ENCODE data around the gene PHLDB1. TPM values are rescaled to one million over a fixed set of nuclear protein-coding genes. Genes with fewer than 3 reads are reported as not detected.

Gene PHLDB1
- polyA plus RNA-seq, 1 donor (not counting 4 experiments of a cell fraction or from before 2014, with no cell fraction given): 35.0 TPM

DNA sequence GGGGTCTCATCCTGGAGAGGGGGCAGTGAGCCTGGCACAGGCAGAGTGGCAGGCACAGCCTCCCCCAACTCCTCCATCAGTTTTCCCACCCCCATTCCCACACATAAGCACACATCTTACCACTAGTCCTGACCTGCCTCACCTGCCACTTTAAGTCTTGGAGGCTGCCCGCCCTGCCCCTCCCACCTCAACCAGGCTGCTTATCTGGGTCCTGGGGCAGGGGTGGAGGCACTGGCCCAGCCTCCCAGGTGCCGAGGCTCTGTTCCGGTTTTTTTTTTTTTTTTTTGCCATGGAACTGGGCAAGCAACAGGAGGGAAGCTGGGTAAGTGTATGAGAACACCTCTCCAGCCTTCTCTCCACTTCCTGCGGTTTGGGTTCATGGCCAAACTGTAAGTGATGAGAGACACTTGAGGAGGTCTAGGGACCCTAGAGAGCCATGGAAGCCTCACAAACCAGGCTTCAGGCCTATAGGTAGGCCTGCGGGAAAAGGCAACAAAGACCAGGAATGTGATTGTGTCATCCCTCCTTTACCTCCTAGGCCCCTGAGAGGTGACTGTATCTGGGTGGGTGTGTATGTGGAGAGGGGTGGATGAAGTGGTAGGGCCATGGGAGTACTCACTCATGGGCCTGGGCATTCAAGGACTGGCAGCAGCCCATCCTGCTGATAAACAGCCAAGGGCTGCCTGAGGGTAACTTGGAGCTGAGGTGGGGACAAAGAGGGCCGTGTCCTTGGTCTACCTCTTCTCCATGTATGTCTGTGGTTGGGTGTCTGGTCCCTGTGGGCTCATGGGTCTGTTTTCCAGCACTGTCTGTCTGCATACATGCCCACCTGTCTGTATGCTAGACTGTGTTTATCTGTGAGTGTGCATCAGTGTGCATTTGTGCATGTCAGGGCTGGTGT, 22.6 kb downstream of the PHLDB1 start:
- Histone ChIP-seq H3K36me3 (ENCODE audit: control insufficient read depth in 2 of 2, extremely low read depth in 1 of 2, insufficient read depth in 2 of 2, low read length in 2 of 2) (peaks cover 21 to 46% of the 10 kb centered on the region in 2 experiments), H3K79me2 (ENCODE audit: control insufficient read depth, insufficient read depth, low read length) (no peaks in the 10 kb centered on the region), H3K4me3 (ENCODE audit: control insufficient read depth in 2 of 3, extremely low read depth in 1 of 3, insufficient read depth in 2 of 3, low read depth in 1 of 3, low read length in 3 of 3) (no peak overlapping the region), H4K20me1 (ENCODE audit: control insufficient read depth, extremely low read depth, insufficient read depth, low read length) (no peaks in the 10 kb centered on the region), H3K27me3 (ENCODE audit: control insufficient read depth, extremely low read depth, insufficient read depth, low read length) (no peaks in the 10 kb centered on the region), H3K9ac (ENCODE audit: control insufficient read depth, extremely low read depth, insufficient read depth, low read length) (peak overlapping the region; percentile 31), H2AFZ (ENCODE audit: control insufficient read depth, low read length) (no peak overlapping the region), H3K9me1 (ENCODE audit: control insufficient read depth, extremely low read depth, insufficient read depth, low read length) (peaks cover 3% of the 10 kb centered on the region), H3K27ac (ENCODE audit: control insufficient read depth, insufficient read depth, low read length) (no peak overlapping the region), H3K9me3 (ENCODE audit: control insufficient read depth, low read depth, low read length) (no peaks in the 10 kb centered on the region), H3K4me1 (ENCODE audit: control insufficient read depth, extremely low read depth, insufficient read depth, low read length) (peaks cover 44% of the 10 kb centered on the region), H3K4me2 (ENCODE audit: control insufficient read depth, extremely low read depth, insufficient read depth, low read depth, low read length) (peak overlapping the region; percentile 42)
- dilution Hi-C loops (cut with MboI; ENCODE audit: extremely low pct_ligation_motif_present, low sequenced_read_pairs): no loop called here
- no peak for DNase-seq (ENCODE audit: low read depth, low spot score)
- FAIRE-seq: peak; percentile 87
- TF ChIP-seq EZH2 (IDR thresholded peaks at IDR 0.05; ENCODE audit: low read length) (no peak), CTCF (optimal IDR thresholded peaks at IDR 0.05 in 1 of 3, IDR thresholded peaks at IDR 0.05 in 1 of 3, conservative IDR thresholded peaks at IDR 0.05 in 1 of 3; ENCODE audit: extremely low read depth in 1 of 3, insufficient read depth in 2 of 3, low read length in 3 of 3) (no peak)

- Histone ChIP-seq H3K9me1 (ENCODE audit: control insufficient read depth, extremely low read depth, insufficient read depth, low read length) (peaks cover 3% of the 10 kb centered on the region), H3K79me2 (ENCODE audit: control insufficient read depth, insufficient read depth, low read length) (no peaks in the 10 kb centered on the region), H3K9ac (ENCODE audit: control insufficient read depth, extremely low read depth, insufficient read depth, low read length) (no peak overlapping the region), H3K9me3 (ENCODE audit: control insufficient read depth, low read depth, low read length) (no peaks in the 10 kb centered on the region), H3K36me3 (ENCODE audit: control insufficient read depth in 2 of 2, extremely low read depth in 1 of 2, insufficient read depth in 2 of 2, low read length in 2 of 2) (peaks cover 31 to 49% of the 10 kb centered on the region in 2 experiments), H3K27ac (ENCODE audit: control insufficient read depth, insufficient read depth, low read length) (no peak overlapping the region), H3K4me1 (ENCODE audit: control insufficient read depth, extremely low read depth, insufficient read depth, low read length) (peaks cover 36% of the 10 kb centered on the region), H2AFZ (ENCODE audit: control insufficient read depth, low read length) (no peak overlapping the region), H3K4me3 (ENCODE audit: control insufficient read depth in 2 of 3, extremely low read depth in 1 of 3, insufficient read depth in 2 of 3, low read depth in 1 of 3, low read length in 3 of 3) (no peak overlapping the region), H4K20me1 (ENCODE audit: control insufficient read depth, extremely low read depth, insufficient read depth, low read length) (peaks cover 3% of the 10 kb centered on the region), H3K4me2 (ENCODE audit: control insufficient read depth, extremely low read depth, insufficient read depth, low read depth, low read length) (no peak overlapping the region), H3K27me3 (ENCODE audit: control insufficient read depth, extremely low read depth, insufficient read depth, low read length) (no peaks in the 10 kb centered on the region)
- DNase-seq (ENCODE audit: low read depth, low spot score): no peak
- FAIRE-seq: no peak
- dilution Hi-C loops (cut with MboI; ENCODE audit: extremely low pct_ligation_motif_present, low sequenced_read_pairs): no loop called here
- TF ChIP-seq EZH2 (IDR thresholded peaks at IDR 0.05; ENCODE audit: low read length) (no peak), CTCF (optimal IDR thresholded peaks at IDR 0.05 in 1 of 3, IDR thresholded peaks at IDR 0.05 in 1 of 3, conservative IDR thresholded peaks at IDR 0.05 in 1 of 3; ENCODE audit: extremely low read depth in 1 of 3, insufficient read depth in 2 of 3, low read length in 3 of 3) (no peak)
Observed at GRCh38 chr11:118631142-118631909, 23.9 kb downstream of the PHLDB1 start.

Data from keratinocyte (primary cell).